GM23338 (cell line): ENCODE results near the gene ACOX2. TPM values are rescaled to one million over a fixed set of nuclear protein-coding genes. Genes with fewer than 3 reads are reported as not detected.
A peak's percentile ranks its signal among the peaks of the same experiment; 100 is the strongest.

Source experiments
- ATAC-seq: fragments of 200-7000 bp; cut with Tn5 transposase; 3 replicates; pipeline ENCODE4 v1.9.1; 2020
- DNase-seq: peaks from one replicate; pipeline ENCODE4 v3.0.0-alpha.2; 2015; ENCODE audit warnings: low spot score
- H2AFZ ChIP-seq: fragments of 200-600 bp; sonication (generic); 2 replicates; pipeline ENCODE4 v1.8.0; 2016; ENCODE audit warnings: antibody characterized with exemption, mild to moderate bottlenecking, moderate library complexity
- H3F3A ChIP-seq: fragments of 200-600 bp; sonication (generic); replicated peaks from 2 replicates; pipeline ENCODE4 v1.8.0; 2017; ENCODE audit warnings: antibody characterized with exemption, mixed run types, low read depth
- H3K27ac ChIP-seq: fragments of 200-600 bp; sonication (generic); 2 replicates; pipeline ENCODE4 v1.6.1; 2016; ENCODE audit warnings: low read depth
- H3K27me3 ChIP-seq: fragments of 200-600 bp; sonication (generic); 2 replicates; pipeline ENCODE4 v1.8.0; 2016; ENCODE audit warnings: mild to moderate bottlenecking, mixed run types, moderate library complexity; ENCODE audit not compliant: insufficient read depth
- H3K36me3 ChIP-seq: fragments of 200-600 bp; sonication (generic); 2 replicates; pipeline ENCODE4 v1.8.0; 2016; ENCODE audit warnings: mild to moderate bottlenecking; ENCODE audit not compliant: insufficient read depth
- H3K4me1 ChIP-seq: fragments of 200-600 bp; sonication (generic); 2 replicates; pipeline ENCODE4 v1.8.0; 2016; ENCODE audit warnings: mild to moderate bottlenecking, moderate library complexity; ENCODE audit not compliant: insufficient read depth
- H3K4me2 ChIP-seq: fragments of 200-600 bp; sonication (generic); 2 replicates; pipeline ENCODE4 v1.7.1; 2017; ENCODE audit warnings: mixed run types
- H3K4me3 ChIP-seq: fragments of 200-600 bp; sonication (generic); 2 replicates; pipeline ENCODE4 v1.6.1; 2016; ENCODE audit warnings: mixed run types
- H3K79me2 ChIP-seq: fragments of 200-600 bp; sonication (generic); replicated peaks from 2 replicates; pipeline ENCODE4 v1.8.0; 2017; ENCODE audit warnings: mild to moderate bottlenecking; ENCODE audit not compliant: insufficient read depth
- H3K9me2 ChIP-seq: fragments of 200-600 bp; sonication (generic); 2 replicates; pipeline ENCODE4 v1.8.0; 2017; ENCODE audit not compliant: insufficient read depth
- H4K20me1 ChIP-seq: fragments of 200-600 bp; sonication (generic); replicated peaks from 2 replicates; pipeline ENCODE4 v1.8.0; 2017; ENCODE audit warnings: mild to moderate bottlenecking; ENCODE audit not compliant: insufficient read depth
- H3K27ac Mint-ChIP-seq: 2 replicates; pipeline ENCODE4 v1.8.0; 2020; ENCODE audit warnings: inconsistent platforms, mild to moderate bottlenecking, moderate library complexity, mixed read lengths
- H3K27me3 Mint-ChIP-seq: 3 replicates; pipeline ENCODE4 v1.8.0; 2022; ENCODE audit warnings: low read depth, mild to moderate bottlenecking, moderate library complexity, mixed read lengths, inconsistent platforms; ENCODE audit not compliant: insufficient read depth, poor library complexity
- H3K36me3 Mint-ChIP-seq: 3 replicates; pipeline ENCODE4 v1.8.0; 2021; ENCODE audit warnings: low read depth, mild to moderate bottlenecking, inconsistent platforms, moderate library complexity, mixed read lengths
- H3K4me1 Mint-ChIP-seq: 3 replicates; pipeline ENCODE4 v1.8.0; 2020; ENCODE audit warnings: mild to moderate bottlenecking, inconsistent platforms, mixed read lengths
- H3K4me3 Mint-ChIP-seq: 3 replicates; pipeline ENCODE4 v1.8.0; 2021; ENCODE audit warnings: moderate library complexity, mild to moderate bottlenecking, inconsistent platforms, mixed read lengths
- H3K9me3 Mint-ChIP-seq: 3 replicates; pipeline ENCODE4 v1.8.0; 2020; ENCODE audit warnings: moderate library complexity, mild to moderate bottlenecking, inconsistent platforms, mixed read lengths
- CREB1 ChIP-seq: fragments of 250-450 bp; sonication (Bioruptor Pico); IDR thresholded peaks from 2 replicates; pipeline ENCODE4 v1.5.0; 2020; ENCODE audit warnings: low read depth, mild to moderate bottlenecking, moderate library complexity
- CTCF ChIP-seq, 2 experiments: fragments of 200-600 bp in 1 of 2; sonication (generic) in 1 of 2; conservative IDR thresholded peaks; 2 replicates each; pipeline versions ENCODE4 v1.5.1 to v1.6.1; 2016 to 2017; ENCODE audit warnings: antibody characterized with exemption in 2 of 2, low read depth in 2 of 2, mild to moderate bottlenecking in 2 of 2, moderate library complexity in 1 of 2
- ETS1 ChIP-seq: IDR thresholded peaks from 2 replicates; pipeline ENCODE4 v1.6.1; 2016; ENCODE audit warnings: antibody characterized with exemption
- EZH2 ChIP-seq: fragments of 200-600 bp; sonication (generic); IDR thresholded peaks from one replicate; pipeline ENCODE4 v1.8.0; 2017; ENCODE audit warnings: antibody characterized with exemption, mild to moderate bottlenecking, low read depth; ENCODE audit not compliant: unreplicated experiment
- JUNB ChIP-seq: IDR thresholded peaks from one replicate; pipeline ENCODE4 v1.6.1; 2016; ENCODE audit warnings: antibody characterized with exemption; ENCODE audit not compliant: unreplicated experiment
- REST ChIP-seq: IDR thresholded peaks from one replicate; pipeline ENCODE4 v1.6.1; 2018; ENCODE audit warnings: antibody characterized with exemption; ENCODE audit not compliant: unreplicated experiment
- STAT1 ChIP-seq: IDR thresholded peaks from one replicate; pipeline ENCODE4 v1.6.1; 2016; ENCODE audit warnings: antibody characterized with exemption; ENCODE audit not compliant: unreplicated experiment
- ZNF331 ChIP-seq: fragments of 250-450 bp; sonication (Bioruptor Pico); IDR thresholded peaks from 2 replicates; pipeline ENCODE4 v1.5.0; 2020; ENCODE audit warnings: low read depth, mild to moderate bottlenecking, moderate library complexity
- polyA plus RNA-seq: library from polyadenylated mRNA; unstranded; fragments of >200 nt; fragmentation: Nextera tagmentation; extraction: Ambion mirVana; gene quantifications from 2 replicates; pipeline ENCODE4 v1.2.1, GENCODE V29; 2016
- total RNA-seq: library from RNA; depleted of rRNA; stranded (reverse); fragments of >200 nt; shearing (Covaris generic); gene quantifications from 2 replicates; pipeline ENCODE4 v1.2.3, GENCODE V29; 2014

Gene ACOX2
- total and polyA plus RNA-seq, 2 experiments from 2014 or later, result 1.1 to 1.9 TPM

- TF ChIP-seq REST (no peak), EZH2 (no peak), JUNB (no peak), CREB1 (CRISPR knock-in tag) (no peak)
Measured at GRCh38 chr3:58532794-58533220, 4.2 kb downstream of the ACOX2 start (continued).

- Histone ChIP-seq H3K27ac (no peak overlapping the region), H2AFZ (no peak overlapping the region), H3K36me3 (no peaks in the 10 kb centered on the region), H3K27me3 (no peaks in the 10 kb centered on the region), H3K9me2 (no peaks in the 10 kb centered on the region), H4K20me1 (no peaks in the 10 kb centered on the region), H3F3A (no peaks in the 10 kb centered on the region), H3K4me3 (no peak overlapping the region), H3K79me2 (no peaks in the 10 kb centered on the region), H3K4me2 (no peak overlapping the region), H3K4me1 (no peaks in the 10 kb centered on the region)
- Mint-ChIP-seq H3K27me3 (peaks cover 10% of the 10 kb centered on the region), H3K4me1 (peaks cover 17% of the 10 kb centered on the region), H3K9me3 (0 out of 3 replicates have a peak, but pooled peaks cover under 1% of the 10 kb centered on the region), H3K27ac (no peak overlapping the region), H3K4me3 (no peak overlapping the region), H3K36me3 (no peaks in the 10 kb centered on the region)
- no peak for ATAC-seq
- TF ChIP-seq JUNB (no peak), STAT1 (no peak), ETS1 (no peak), EZH2 (no peak), ZNF331 (CRISPR knock-in tag) (no peak), REST (no peak), CREB1 (CRISPR knock-in tag) (no peak), CTCF (conservative IDR thresholded peaks at IDR 0.05; ENCODE audit: low read depth in 2 of 2) (peak; percentile 48 to 52)
- peak; percentile 43 for DNase-seq
Measured at GRCh38 chr3:58531956-58532355, 5.0 kb downstream of the ACOX2 start.
